Peyer's patch (tissue), 4 donors: ENCODE data around the gene THEMIS2. TPM values are rescaled to one million over a fixed set of nuclear protein-coding genes. Genes with fewer than 3 reads are reported as not detected.

Experiments used
- DNase-seq, 3 donors: peaks; one replicate each; pipeline ENCODE4 v3.0.0-alpha.2; 2017 to 2019
- H3K27ac ChIP-seq, 4 donors: fragments of 200-600 bp; sonication (generic); one replicate each; pipeline ENCODE4 v1.5.1; 2016 to 2019
- H3K27me3 ChIP-seq, 2 donors: fragments of 200-600 bp; sonication (generic); one replicate each; pipeline ENCODE4 v1.5.1; 2019
- H3K36me3 ChIP-seq, 3 donors: fragments of 200-600 bp; sonication (generic); one replicate each; pipeline ENCODE4 v1.5.1; 2016 to 2019
- H3K4me1 ChIP-seq, 4 donors: fragments of 200-600 bp; sonication (generic); one replicate each; pipeline ENCODE4 v1.5.1; 2016 to 2019
- H3K4me3 ChIP-seq, 4 donors: fragments of 200-600 bp; sonication (generic); 1 replicate in 3 of 4; 2 replicates in 1 of 4; pipeline ENCODE4 v1.5.1; 2016 to 2019; ENCODE audit warnings: mild to moderate bottlenecking in 1 of 4
- H3K9me3 ChIP-seq, 4 donors: fragments of 200-600 bp; sonication (generic); one replicate each; pipeline ENCODE4 v1.5.1; 2016 to 2019; ENCODE audit warnings: mild to moderate bottlenecking in 1 of 4
- POLR2A ChIP-seq, 2 donors: fragments of 450-650 bp; IDR thresholded peaks; one replicate each; pipeline ENCODE4 v1.5.1; 2017; ENCODE audit warnings: antibody characterized with exemption in 2 of 2, mild to moderate bottlenecking in 2 of 2, moderate library complexity in 2 of 2
- total RNA-seq, 4 donors: library from RNA; depleted of rRNA; stranded (reverse); fragments of >200 nt; gene quantifications; one replicate each; pipeline ENCODE4 v1.1.0, GENCODE V29; 2016
- TF ChIP-seq, protein P1 (sequence below), 6 experiments: fragments of 450-650 bp in 4 of 6; fragments of 200-600 bp in 2 of 6; sonication (generic) in 1 of 6; IDR thresholded peaks; one replicate each; pipeline ENCODE4 v1.5.1; 2017 to 2019; ENCODE audit warnings: antibody characterized with exemption in 6 of 6, mild to moderate bottlenecking in 3 of 6, moderate library complexity in 1 of 6

Gene THEMIS2
- total RNA-seq, 4 donors from 2014 or later, result 8.1 to 86.6 (median 22.8) TPM

DNA sequence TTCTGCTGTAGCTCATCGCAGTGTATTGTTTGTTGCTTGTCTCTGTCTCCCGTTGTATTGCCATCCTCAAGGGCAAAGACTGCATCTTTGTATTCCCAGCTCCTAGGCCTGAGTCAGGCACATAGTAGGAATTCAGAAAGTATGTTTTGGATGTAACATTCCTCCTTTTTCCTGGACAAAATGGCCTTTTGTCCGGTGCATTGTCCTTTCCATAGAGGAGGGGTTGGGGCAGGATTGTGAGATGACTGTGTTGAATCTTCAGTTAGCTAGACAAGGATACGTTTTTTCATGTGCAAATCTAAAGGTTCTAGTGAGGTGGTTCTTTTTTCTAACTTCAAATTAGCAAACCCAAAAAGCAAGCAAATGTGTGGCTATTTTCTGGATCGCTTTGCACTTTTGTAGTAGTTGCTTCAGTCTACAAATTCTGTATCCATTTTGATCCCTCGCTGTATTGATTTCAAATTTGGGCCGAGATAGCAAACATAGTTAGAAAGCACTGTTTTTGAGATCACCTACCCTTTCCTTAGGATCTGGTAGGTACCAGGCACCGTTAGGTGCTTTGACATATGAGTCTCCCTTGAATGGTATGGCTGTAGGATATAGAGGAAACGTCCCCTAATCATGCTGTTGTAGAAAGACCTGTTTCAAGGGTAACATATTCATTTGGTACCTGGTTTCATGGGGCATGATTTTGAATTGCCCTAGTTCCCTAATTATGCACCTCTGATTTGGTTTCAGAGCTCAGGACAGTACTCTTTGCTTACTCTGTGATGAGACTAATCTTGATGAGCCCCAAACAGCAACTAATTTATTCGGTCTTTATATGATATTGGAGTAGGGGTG lies 40.6 kb upstream of the THEMIS2 start:
- TF ChIP-seq, protein P1, sequence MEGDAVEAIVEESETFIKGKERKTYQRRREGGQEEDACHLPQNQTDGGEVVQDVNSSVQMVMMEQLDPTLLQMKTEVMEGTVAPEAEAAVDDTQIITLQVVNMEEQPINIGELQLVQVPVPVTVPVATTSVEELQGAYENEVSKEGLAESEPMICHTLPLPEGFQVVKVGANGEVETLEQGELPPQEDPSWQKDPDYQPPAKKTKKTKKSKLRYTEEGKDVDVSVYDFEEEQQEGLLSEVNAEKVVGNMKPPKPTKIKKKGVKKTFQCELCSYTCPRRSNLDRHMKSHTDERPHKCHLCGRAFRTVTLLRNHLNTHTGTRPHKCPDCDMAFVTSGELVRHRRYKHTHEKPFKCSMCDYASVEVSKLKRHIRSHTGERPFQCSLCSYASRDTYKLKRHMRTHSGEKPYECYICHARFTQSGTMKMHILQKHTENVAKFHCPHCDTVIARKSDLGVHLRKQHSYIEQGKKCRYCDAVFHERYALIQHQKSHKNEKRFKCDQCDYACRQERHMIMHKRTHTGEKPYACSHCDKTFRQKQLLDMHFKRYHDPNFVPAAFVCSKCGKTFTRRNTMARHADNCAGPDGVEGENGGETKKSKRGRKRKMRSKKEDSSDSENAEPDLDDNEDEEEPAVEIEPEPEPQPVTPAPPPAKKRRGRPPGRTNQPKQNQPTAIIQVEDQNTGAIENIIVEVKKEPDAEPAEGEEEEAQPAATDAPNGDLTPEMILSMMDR (IDR thresholded peaks at IDR 0.05), result no peak
- no peak for TF ChIP-seq POLR2A (IDR thresholded peaks at IDR 0.05)
- Histone ChIP-seq H3K9me3 (no peaks in the 10 kb centered on the region), H3K36me3 (peaks cover 0 to 24% (median 0%) of the 10 kb centered on the region in 3 donors), H3K4me1 (peaks cover 0 to 14% (median 3%) of the 10 kb centered on the region in 4 donors), H3K4me3 (peak overlapping the region; percentile 70 to 90 (median 80)), H3K27me3 (no peaks in the 10 kb centered on the region), H3K27ac (peak overlapping the region in 1 of 4 donors; percentile 86)
- DNase-seq, result no peak

DNA sequence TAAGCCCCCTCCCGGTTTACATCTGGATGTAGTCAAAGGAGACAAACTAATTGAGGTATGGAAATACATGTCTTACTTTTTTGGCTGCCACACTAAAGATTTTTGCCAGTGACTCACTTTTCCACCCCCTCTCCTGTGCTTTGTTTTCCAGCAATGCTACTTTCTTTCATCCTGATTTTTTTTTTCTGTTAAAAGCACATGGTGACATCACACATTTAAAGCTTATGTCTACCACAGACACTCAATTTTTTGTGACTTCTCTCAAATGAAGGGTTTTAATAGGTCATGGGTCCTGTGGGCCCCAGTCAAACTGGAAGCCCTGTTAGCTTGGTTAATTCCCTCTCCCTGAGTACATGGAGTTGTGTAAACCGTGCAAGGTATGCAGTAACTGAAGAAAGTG lies 39.6 kb upstream of the THEMIS2 start:
- TF ChIP-seq, protein P1 (IDR thresholded peaks at IDR 0.05), result no peak
- no peak for TF ChIP-seq POLR2A (IDR thresholded peaks at IDR 0.05)
- H3K9me3 ChIP-seq, result no peaks in the 10 kb centered on the region
- no peak for DNase-seq
- H3K4me3 ChIP-seq, result no peak overlapping the region
- H3K4me1 ChIP-seq, result peaks cover 0 to 14% (median 3%) of the 10 kb centered on the region in 4 donors
- H3K36me3 ChIP-seq, result peaks cover 0 to 29% (median 0%) of the 10 kb centered on the region in 3 donors
- no peaks in the 10 kb centered on the region for H3K27me3 ChIP-seq
- no peak overlapping the region for H3K27ac ChIP-seq

DNA sequence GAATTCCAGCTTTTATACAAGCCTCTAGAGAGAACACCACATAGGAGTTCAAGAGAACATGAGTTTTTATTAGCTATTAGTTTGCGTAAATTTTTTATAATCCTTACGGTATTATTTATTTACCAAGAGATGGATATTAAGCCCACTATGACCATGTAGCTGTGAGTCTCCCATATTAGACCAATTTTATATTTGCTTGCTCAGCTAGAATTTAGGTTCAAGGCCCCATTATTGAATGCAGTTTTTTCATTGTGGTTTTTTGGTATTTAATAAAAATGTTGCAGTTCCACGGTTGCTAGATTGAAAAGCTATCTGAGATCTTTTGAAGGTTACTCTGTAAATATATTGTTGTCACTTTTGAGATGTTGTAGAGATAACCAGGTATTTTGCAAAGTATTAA lies 38.9 kb upstream of the THEMIS2 start:
- no peak for DNase-seq
- H3K27ac ChIP-seq, result no peak overlapping the region
- TF ChIP-seq, protein P1 (IDR thresholded peaks at IDR 0.05), result no peak
- no peak for TF ChIP-seq POLR2A (IDR thresholded peaks at IDR 0.05)
- H3K4me3 ChIP-seq, result no peak overlapping the region
- H3K4me1 ChIP-seq, result peaks cover 0 to 14% (median 3%) of the 10 kb centered on the region in 4 donors
- H3K9me3 ChIP-seq, result no peaks in the 10 kb centered on the region
- H3K36me3 ChIP-seq, result peaks cover 0 to 29% (median 0%) of the 10 kb centered on the region in 3 donors
- no peaks in the 10 kb centered on the region for H3K27me3 ChIP-seq

DNA sequence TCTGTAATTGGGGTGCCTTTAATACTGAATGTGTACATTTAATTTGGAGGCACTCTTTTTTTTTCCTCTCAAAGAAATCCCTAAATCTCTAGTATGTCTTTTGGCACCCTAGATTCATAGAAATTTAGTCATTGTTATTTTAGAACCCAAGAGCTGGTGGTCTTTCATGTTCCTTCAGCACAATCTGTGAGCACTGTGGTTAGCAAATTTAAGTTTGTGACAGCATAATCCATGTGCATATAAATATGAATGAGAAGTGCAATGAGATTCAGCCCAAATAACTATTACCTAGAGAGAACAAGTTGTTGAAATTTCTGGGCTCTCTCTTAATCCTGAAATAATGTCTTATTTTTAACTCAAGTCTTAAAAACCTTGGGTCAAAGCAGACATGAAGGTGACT lies 37.3 kb upstream of the THEMIS2 start:
- no peak for DNase-seq
- TF ChIP-seq, protein P1 (IDR thresholded peaks at IDR 0.05), result no peak
- TF ChIP-seq POLR2A (IDR thresholded peaks at IDR 0.05), result no peak
- no peak overlapping the region for H3K4me3 ChIP-seq
- peaks cover 0 to 45% (median 0%) of the 10 kb centered on the region in 3 donors for H3K36me3 ChIP-seq
- no peaks in the 10 kb centered on the region for H3K9me3 ChIP-seq
- peaks cover 0 to 14% (median 3%) of the 10 kb centered on the region in 4 donors for H3K4me1 ChIP-seq
- H3K27ac ChIP-seq, result no peak overlapping the region
- H3K27me3 ChIP-seq, result no peaks in the 10 kb centered on the region

DNA sequence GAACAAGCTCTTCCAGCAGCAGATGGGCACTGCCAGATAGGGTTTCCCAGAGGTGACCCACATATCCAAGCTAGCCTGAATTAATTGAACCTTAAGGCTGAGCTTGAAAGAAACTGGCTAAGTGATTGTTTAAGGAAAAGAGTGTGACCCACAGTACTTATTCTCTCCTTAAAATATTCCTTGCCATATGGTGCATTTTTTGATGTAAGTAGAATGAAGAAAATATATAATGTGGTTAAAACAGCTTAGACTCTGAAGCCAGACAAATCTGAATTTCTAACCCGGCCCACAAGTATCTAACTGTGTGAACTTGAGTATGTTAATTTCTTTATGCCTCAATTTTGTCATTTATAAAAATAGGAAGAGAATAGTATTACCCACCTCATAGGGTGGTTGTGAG lies 36.8 kb upstream of the THEMIS2 start:
- Histone ChIP-seq H3K9me3 (no peaks in the 10 kb centered on the region), H3K4me1 (peaks cover 0 to 14% (median 3%) of the 10 kb centered on the region in 4 donors), H3K36me3 (peaks cover 0 to 49% (median 0%) of the 10 kb centered on the region in 3 donors), H3K4me3 (no peak overlapping the region), H3K27ac (no peak overlapping the region), H3K27me3 (no peaks in the 10 kb centered on the region)
- no peak for TF ChIP-seq POLR2A (IDR thresholded peaks at IDR 0.05)
- TF ChIP-seq, protein P1 (IDR thresholded peaks at IDR 0.05), result no peak
- no peak for DNase-seq
